ENCODE results near the gene ADSS1.

- TF ChIP-seq CTCF (IDR thresholded peaks at IDR 0.05), result no peak
- no peak for TF ChIP-seq MYBL2 (CRISPR knock-in tag; IDR thresholded peaks at IDR 0.05)
- TF ChIP-seq, protein P1, sequence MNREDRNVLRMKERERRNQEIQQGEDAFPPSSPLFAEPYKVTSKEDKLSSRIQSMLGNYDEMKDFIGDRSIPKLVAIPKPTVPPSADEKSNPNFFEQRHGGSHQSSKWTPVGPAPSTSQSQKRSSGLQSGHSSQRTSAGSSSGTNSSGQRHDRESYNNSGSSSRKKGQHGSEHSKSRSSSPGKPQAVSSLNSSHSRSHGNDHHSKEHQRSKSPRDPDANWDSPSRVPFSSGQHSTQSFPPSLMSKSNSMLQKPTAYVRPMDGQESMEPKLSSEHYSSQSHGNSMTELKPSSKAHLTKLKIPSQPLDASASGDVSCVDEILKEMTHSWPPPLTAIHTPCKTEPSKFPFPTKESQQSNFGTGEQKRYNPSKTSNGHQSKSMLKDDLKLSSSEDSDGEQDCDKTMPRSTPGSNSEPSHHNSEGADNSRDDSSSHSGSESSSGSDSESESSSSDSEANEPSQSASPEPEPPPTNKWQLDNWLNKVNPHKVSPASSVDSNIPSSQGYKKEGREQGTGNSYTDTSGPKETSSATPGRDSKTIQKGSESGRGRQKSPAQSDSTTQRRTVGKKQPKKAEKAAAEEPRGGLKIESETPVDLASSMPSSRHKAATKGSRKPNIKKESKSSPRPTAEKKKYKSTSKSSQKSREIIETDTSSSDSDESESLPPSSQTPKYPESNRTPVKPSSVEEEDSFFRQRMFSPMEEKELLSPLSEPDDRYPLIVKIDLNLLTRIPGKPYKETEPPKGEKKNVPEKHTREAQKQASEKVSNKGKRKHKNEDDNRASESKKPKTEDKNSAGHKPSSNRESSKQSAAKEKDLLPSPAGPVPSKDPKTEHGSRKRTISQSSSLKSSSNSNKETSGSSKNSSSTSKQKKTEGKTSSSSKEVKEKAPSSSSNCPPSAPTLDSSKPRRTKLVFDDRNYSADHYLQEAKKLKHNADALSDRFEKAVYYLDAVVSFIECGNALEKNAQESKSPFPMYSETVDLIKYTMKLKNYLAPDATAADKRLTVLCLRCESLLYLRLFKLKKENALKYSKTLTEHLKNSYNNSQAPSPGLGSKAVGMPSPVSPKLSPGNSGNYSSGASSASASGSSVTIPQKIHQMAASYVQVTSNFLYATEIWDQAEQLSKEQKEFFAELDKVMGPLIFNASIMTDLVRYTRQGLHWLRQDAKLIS (CRISPR knock-in tag; IDR thresholded peaks at IDR 0.05; ENCODE audit: borderline replicate concordance), result no peak
- no peak for TF ChIP-seq ARID4B (CRISPR knock-in tag; IDR thresholded peaks at IDR 0.05; ENCODE audit: borderline replicate concordance)
- TF ChIP-seq TEAD1 (CRISPR knock-in tag; IDR thresholded peaks at IDR 0.05), result no peak
- TF ChIP-seq, protein P2, sequence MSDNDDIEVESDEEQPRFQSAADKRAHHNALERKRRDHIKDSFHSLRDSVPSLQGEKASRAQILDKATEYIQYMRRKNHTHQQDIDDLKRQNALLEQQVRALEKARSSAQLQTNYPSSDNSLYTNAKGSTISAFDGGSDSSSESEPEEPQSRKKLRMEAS (CRISPR knock-in tag; IDR thresholded peaks at IDR 0.05), result no peak
- TF ChIP-seq ZNF138 (CRISPR knock-in tag; conservative IDR thresholded peaks at IDR 0.05), result no peak
- no peak for TF ChIP-seq ATF3 (CRISPR knock-in tag; conservative IDR thresholded peaks at IDR 0.05)
- TF ChIP-seq USF2 (CRISPR knock-in tag; IDR thresholded peaks at IDR 0.05), result no peak
- TF ChIP-seq ATF1 (CRISPR knock-in tag; IDR thresholded peaks at IDR 0.05), result no peak
- no peak for TF ChIP-seq NR2C2 (CRISPR knock-in tag; IDR thresholded peaks at IDR 0.05)
- no peak for TF ChIP-seq ZSCAN18 (CRISPR knock-in tag; IDR thresholded peaks at IDR 0.05)
- TF ChIP-seq NR3C1 (CRISPR knock-in tag; conservative IDR thresholded peaks at IDR 0.05; ENCODE audit: low read depth), result no peak
Measured at GRCh38 chr14:104706733-104707607, 17.1 kb upstream of the ADSS1 start.
